Activated B cell treated with CpG ODN at 0.5 μM for 24 hours (primary cell): ENCODE measurements around the gene RELCH. TPM values are rescaled to one million over a fixed set of nuclear protein-coding genes. Genes with fewer than 3 reads are reported as not detected.
A peak's percentile ranks its signal among the peaks of the same experiment; 100 is the strongest.

ENCODE experiments used
- ATAC-seq: fragments of 200-7000 bp; cut with Tn5 transposase; one replicate; pipeline ENCODE4 v1.10.0; 2021; ENCODE audit warnings: low read depth, mild to moderate bottlenecking, moderate library complexity
- CTCF ChIA-PET: fragments of 350-600 bp; sonication (Branson Sonifier 250); formaldehyde crosslinking; loops from one replicate; lab custom pipeline; 2021; ENCODE audit warnings: antibody characterized with exemption; lab: Charles Lee
- POLR2A ChIA-PET: fragments of 350-600 bp; sonication (Branson Sonifier 250); formaldehyde crosslinking; loops from one replicate; lab custom pipeline; 2021; ENCODE audit warnings: antibody characterized with exemption; lab: Charles Lee
- DNase-seq: peaks from one replicate; pipeline ENCODE4 v3.0.0; 2022
- H3K27ac Mint-ChIP-seq: one replicate; pipeline ENCODE4 v1.8.0; 2020; ENCODE audit warnings: mixed read lengths
- H3K27me3 Mint-ChIP-seq: one replicate; pipeline ENCODE4 v1.8.0; 2021; ENCODE audit warnings: mixed read lengths
- H3K36me3 Mint-ChIP-seq: one replicate; pipeline ENCODE4 v1.8.0; 2021; ENCODE audit warnings: low read depth, mixed read lengths
- H3K4me1 Mint-ChIP-seq: one replicate; pipeline ENCODE4 v1.8.0; 2021; ENCODE audit warnings: mixed read lengths
- H3K4me3 Mint-ChIP-seq: one replicate; pipeline ENCODE4 v1.8.0; 2020; ENCODE audit warnings: mild to moderate bottlenecking, mixed read lengths
- H3K9me3 Mint-ChIP-seq: one replicate; pipeline ENCODE4 v1.8.0; 2020; ENCODE audit warnings: mixed read lengths
- intact Hi-C: fragments of 100-400 bp; cut with micrococcal nuclease; formaldehyde crosslinking; loops from one replicate; pipeline ENCODE4 v1.15.1; 2024
- total RNA-seq: library from RNA; stranded (reverse); gene quantifications from 2 replicates; pipeline ENCODE4 v1.2.3, GENCODE V29; 2022
- TF ChIP-seq, protein P1 (sequence below): fragments of 200-600 bp; IDR thresholded peaks from one replicate; pipeline ENCODE4 v1.8.0; 2022; ENCODE audit warnings: antibody characterized with exemption, mild to moderate bottlenecking

RELCH gene
- total RNA-seq, 1 donor from 2014 or later: 59.0 TPM

DNA sequence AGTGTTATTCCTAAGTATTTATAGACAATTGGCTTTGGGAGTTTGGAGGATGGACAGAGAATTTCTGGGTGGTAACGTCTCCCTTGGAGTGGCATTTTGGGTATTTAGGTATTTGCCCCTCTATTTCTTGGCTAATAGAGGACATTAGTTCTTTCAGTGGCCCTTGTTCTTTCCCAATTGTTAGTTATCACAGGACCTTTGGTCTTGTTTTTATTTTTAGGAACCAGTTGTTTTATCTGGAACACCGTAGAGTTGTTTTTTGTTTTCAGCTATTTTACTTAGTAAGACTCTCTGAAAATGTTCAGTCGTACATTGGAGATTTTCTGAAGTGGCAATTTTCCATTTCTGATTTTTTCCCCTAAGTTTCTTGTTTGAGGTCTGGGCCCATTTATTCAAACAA lies 97.6 kb downstream of the RELCH start:
- no peak for ATAC-seq
- Mint-ChIP-seq H3K9me3 (no peaks in the 10 kb centered on the region), H3K4me1 (peaks cover 30% of the 10 kb centered on the region), H3K36me3 (peaks cover 62% of the 10 kb centered on the region), H3K4me3 (no peak overlapping the region), H3K27me3 (no peaks in the 10 kb centered on the region), H3K27ac (no peak overlapping the region)
- DNase-seq: no peak
- POLR2A ChIA-PET: no interaction called here
- intact Hi-C loops: loop anchor here (5.0 kb wide), 1 partner anchor 238 kb away; the partner anchor contains the start of gene ZCCHC2
- CTCF ChIA-PET: no interaction called here
- TF ChIP-seq, protein P1, sequence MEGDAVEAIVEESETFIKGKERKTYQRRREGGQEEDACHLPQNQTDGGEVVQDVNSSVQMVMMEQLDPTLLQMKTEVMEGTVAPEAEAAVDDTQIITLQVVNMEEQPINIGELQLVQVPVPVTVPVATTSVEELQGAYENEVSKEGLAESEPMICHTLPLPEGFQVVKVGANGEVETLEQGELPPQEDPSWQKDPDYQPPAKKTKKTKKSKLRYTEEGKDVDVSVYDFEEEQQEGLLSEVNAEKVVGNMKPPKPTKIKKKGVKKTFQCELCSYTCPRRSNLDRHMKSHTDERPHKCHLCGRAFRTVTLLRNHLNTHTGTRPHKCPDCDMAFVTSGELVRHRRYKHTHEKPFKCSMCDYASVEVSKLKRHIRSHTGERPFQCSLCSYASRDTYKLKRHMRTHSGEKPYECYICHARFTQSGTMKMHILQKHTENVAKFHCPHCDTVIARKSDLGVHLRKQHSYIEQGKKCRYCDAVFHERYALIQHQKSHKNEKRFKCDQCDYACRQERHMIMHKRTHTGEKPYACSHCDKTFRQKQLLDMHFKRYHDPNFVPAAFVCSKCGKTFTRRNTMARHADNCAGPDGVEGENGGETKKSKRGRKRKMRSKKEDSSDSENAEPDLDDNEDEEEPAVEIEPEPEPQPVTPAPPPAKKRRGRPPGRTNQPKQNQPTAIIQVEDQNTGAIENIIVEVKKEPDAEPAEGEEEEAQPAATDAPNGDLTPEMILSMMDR: no peak

DNA sequence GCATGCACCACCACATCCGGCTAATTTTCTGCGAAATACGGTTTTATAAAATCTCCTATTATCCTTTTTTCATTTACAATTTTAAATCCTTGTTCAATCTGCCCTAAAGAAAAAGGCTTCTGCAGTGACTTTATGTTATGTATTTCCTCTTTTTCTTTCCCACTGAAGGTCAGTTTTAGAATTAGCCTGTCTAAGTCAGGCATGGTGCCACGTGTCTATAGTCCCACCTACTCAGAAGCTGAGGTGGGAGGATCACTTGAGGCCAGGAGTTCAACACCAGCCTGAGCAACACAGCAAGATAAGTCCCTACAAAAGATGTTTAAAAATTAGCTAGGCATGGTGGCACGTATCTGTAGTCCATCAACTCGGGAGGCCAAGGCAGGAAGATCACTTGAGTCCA lies 98.2 kb downstream of the RELCH start:
- Mint-ChIP-seq H3K4me1 (peaks cover 32% of the 10 kb centered on the region), H3K36me3 (peaks cover 58% of the 10 kb centered on the region), H3K4me3 (no peak overlapping the region), H3K9me3 (no peaks in the 10 kb centered on the region), H3K27me3 (no peaks in the 10 kb centered on the region), H3K27ac (no peak overlapping the region)
- intact Hi-C loops: loop anchor here (5.0 kb wide), 1 partner anchor 237 kb away; the partner anchor contains the start of gene ZCCHC2
- ATAC-seq (no peak), DNase-seq (no peak)
- CTCF ChIA-PET: no interaction called here
- TF ChIP-seq, protein P1: no peak
- POLR2A ChIA-PET: no interaction called here

DNA sequence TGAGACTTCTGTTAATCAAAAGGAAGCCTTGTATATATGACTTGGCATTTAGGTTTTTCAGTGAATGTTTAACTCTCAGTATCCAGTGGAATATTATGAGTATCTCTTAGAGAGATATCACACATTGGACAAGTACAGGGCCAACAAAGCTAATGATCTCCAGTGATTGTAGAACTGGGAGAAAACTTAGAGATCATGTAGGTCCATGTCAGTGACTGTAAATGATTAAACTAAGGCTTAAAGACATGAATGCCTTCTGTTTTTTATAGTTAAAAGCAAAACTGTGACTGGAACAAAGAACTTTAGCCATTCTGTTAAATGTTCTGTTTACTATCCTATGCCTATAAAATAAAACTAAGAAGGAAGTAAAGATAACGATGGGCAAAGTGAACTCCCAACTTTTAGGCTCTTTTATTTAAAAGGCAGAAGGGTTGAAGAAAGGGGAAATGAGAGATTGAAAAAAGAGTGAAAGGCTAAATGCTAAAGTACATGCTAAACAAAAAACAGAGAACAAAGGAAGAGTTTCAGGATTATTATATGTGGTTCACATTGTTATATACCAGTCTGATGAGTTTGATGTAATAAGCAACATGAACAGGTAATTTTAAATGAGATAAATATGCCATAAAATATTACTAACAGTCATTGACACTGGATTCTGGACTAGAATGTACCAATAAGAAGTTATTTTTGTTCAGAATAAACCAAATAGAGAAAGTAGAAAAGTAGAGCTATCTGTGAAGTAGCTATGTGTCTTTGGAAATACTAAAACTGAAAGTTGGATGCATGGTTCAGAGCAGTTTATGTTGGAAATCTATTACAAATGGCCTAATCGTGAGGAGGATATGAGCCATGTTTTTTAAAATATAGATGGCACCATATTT lies 101.0 kb downstream of the RELCH start:
- POLR2A ChIA-PET: no interaction called here
- CTCF ChIA-PET: interaction anchor here (0.6 to 1.3 kb wide), 2 partner anchors 37 to 114 kb away, joined by 4 read pairs; partner anchors contain the start of gene TNFRSF11A
- peak overlapping the region; percentile 54 for H3K4me3 Mint-ChIP-seq
- ATAC-seq: peak; percentile 9
- H3K27ac Mint-ChIP-seq: peak overlapping the region; percentile 72
- H3K27me3 Mint-ChIP-seq: no peaks in the 10 kb centered on the region
- TF ChIP-seq, protein P1: no peak
- intact Hi-C loops: loop anchor here (1.0 to 5.0 kb wide), 5 partner anchors 8 to 234 kb away; partner anchors contain the start of genes PIGN, RELCH and ZCCHC2
- peaks cover 41% of the 10 kb centered on the region for H3K36me3 Mint-ChIP-seq
- no peak for DNase-seq
- H3K4me1 Mint-ChIP-seq: peaks cover 26% of the 10 kb centered on the region
- H3K9me3 Mint-ChIP-seq: no peaks in the 10 kb centered on the region

DNA sequence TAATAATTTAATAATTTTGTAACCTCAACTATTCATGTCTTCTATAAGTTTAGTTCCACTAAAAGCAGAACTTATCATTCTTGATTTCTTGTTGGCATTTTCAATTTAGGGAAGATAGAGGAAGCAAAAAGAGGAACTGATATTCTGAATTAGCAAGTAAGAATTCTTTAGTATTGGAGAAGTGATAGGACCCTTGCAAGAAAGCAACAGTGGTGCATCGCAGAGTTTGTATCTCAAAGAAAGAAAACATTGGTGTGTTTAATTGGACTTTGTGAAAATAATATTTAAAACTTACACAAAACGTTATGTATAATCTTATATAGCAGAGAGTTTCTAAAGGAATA lies 101.6 kb downstream of the RELCH start:
- H3K4me1 Mint-ChIP-seq: peaks cover 26% of the 10 kb centered on the region
- no peak for DNase-seq
- CTCF ChIA-PET: interaction anchor here (0.6 to 1.3 kb wide), 2 partner anchors 36 to 114 kb away, joined by 4 read pairs; partner anchors contain the start of gene TNFRSF11A
- POLR2A ChIA-PET: no interaction called here
- no peaks in the 10 kb centered on the region for H3K27me3 Mint-ChIP-seq
- peak; percentile 86 for ATAC-seq
- peak overlapping the region; percentile 28 for H3K4me3 Mint-ChIP-seq
- H3K9me3 Mint-ChIP-seq: no peaks in the 10 kb centered on the region
- no peak overlapping the region for H3K27ac Mint-ChIP-seq
- peaks cover 35% of the 10 kb centered on the region for H3K36me3 Mint-ChIP-seq
- TF ChIP-seq, protein P1: no peak
- intact Hi-C loops: loop anchor here (1.0 to 5.0 kb wide), 4 partner anchors 8 to 234 kb away; partner anchors contain the start of genes PIGN, RELCH and ZCCHC2

DNA sequence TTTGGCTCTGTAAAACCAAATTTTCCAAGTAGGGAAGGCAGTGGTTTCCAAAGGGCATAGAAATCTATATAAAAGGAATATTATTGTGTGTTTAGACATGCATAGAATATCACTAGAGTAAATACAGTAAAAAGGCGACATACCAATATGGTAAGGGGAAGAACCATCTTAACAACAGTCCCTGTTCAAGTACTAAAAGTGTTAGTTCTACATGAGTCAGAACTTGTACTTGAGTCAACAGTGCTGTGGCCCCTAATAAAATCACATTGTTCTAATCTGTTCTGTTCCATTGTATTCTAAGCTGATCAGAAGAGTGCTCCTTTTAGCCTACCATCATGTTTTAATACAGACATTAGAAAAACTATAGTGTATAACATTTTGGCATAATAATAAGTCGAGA lies 102.0 kb downstream of the RELCH start:
- TF ChIP-seq, protein P1: no peak
- Mint-ChIP-seq H3K9me3 (no peaks in the 10 kb centered on the region), H3K36me3 (peaks cover 31% of the 10 kb centered on the region), H3K27ac (no peak overlapping the region), H3K4me1 (peaks cover 26% of the 10 kb centered on the region), H3K27me3 (no peaks in the 10 kb centered on the region), H3K4me3 (peak overlapping the region; percentile 9)
- no peak for DNase-seq
- intact Hi-C loops: loop anchor here (5.0 kb wide), 1 partner anchor 233 kb away; the partner anchor contains the start of gene ZCCHC2
- ATAC-seq: peak; percentile 65
- CTCF ChIA-PET: no interaction called here
- POLR2A ChIA-PET: no interaction called here
